ENCODE results near the gene SHKBP1.
"Not testable (repeated sequence)": the region's sequence is repeated elsewhere in the genome, so short reads cannot be mapped to it uniquely, and the experiment has no call there.

SHKBP1 gene

DNA sequence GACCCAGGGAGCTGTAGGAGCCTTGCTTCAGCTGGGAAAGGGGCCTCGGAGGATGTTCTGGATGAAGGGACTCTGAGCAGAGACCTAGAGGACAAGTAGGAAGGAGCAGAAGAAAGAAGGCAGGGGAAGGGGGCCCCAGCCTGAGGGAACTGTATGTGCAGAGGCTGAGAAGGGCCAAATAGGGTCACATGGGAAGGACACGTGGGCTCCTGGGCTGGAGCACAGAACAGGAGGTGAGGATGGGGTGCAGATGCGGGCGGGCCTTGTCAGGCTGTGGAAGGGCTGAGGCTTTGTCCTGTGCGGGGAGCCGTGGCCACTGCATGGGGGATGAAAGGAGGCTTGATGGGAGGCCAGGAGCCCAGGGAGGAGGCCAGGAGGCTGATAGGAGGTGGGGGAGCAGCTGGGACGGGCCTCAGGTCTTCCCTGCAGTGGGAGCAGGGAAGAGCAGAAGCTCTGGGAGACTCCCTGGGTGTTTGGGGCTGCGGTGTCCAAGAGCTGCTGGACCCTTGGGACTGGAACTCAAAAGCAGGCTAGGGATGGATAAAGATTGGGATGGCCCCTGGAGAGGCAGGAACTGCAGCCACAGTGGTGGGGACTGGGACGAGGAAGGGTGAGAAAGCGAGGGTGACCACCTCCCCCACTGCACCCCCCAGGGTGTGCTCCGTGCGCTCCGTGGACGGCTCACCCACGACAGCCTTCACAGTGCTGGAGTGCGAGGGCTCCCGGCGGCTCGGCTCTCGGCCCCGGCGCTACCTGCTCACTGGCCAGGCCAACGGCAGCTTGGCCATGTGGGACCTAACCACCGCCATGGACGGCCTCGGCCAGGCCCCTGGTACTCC lies 13.1 kb downstream of the SHKBP1 start:
- POLR2A ChIA-PET = no interaction called here
- CTCF ChIA-PET = no interaction called here
- no peak for DNase-seq (ENCODE audit: extremely low spot score)
- TF ChIP-seq ZNF384 (IDR thresholded peaks at IDR 0.05) = no peak
- TF ChIP-seq TARDBP (IDR thresholded peaks at IDR 0.05) = no peak
- no peak for TF ChIP-seq FOXM1 (IDR thresholded peaks at IDR 0.05; ENCODE audit: borderline replicate concordance)
- no peak for TF ChIP-seq SUZ12 (IDR thresholded peaks at IDR 0.05)
- no peak for TF ChIP-seq FOXA1 (IDR thresholded peaks at IDR 0.05)
- no peak for TF ChIP-seq SP1 (IDR thresholded peaks at IDR 0.05)
- no peak for TF ChIP-seq HDGF (IDR thresholded peaks at IDR 0.05; ENCODE audit: borderline replicate concordance)
- TF ChIP-seq, protein P1, sequence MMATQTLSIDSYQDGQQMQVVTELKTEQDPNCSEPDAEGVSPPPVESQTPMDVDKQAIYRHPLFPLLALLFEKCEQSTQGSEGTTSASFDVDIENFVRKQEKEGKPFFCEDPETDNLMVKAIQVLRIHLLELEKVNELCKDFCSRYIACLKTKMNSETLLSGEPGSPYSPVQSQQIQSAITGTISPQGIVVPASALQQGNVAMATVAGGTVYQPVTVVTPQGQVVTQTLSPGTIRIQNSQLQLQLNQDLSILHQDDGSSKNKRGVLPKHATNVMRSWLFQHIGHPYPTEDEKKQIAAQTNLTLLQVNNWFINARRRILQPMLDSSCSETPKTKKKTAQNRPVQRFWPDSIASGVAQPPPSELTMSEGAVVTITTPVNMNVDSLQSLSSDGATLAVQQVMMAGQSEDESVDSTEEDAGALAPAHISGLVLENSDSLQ (IDR thresholded peaks at IDR 0.05) = no peak
- TF ChIP-seq ARNT (IDR thresholded peaks at IDR 0.05) = no peak
- no peak for TF ChIP-seq FOXK2 (IDR thresholded peaks at IDR 0.05)
- no peak for TF ChIP-seq LEF1 (IDR thresholded peaks at IDR 0.05; ENCODE audit: borderline replicate concordance)
- no peak for TF ChIP-seq ELF4 (IDR thresholded peaks at IDR 0.05)
- no peak for TF ChIP-seq BHLHE40 (IDR thresholded peaks at IDR 0.05; ENCODE audit: borderline replicate concordance)
- no peak for TF ChIP-seq CTBP1 (IDR thresholded peaks at IDR 0.05; ENCODE audit: borderline replicate concordance)
- no peak for TF ChIP-seq NFRKB (IDR thresholded peaks at IDR 0.05)
- TF ChIP-seq L3MBTL2 (conservative IDR thresholded peaks at IDR 0.05) = no peak

DNA sequence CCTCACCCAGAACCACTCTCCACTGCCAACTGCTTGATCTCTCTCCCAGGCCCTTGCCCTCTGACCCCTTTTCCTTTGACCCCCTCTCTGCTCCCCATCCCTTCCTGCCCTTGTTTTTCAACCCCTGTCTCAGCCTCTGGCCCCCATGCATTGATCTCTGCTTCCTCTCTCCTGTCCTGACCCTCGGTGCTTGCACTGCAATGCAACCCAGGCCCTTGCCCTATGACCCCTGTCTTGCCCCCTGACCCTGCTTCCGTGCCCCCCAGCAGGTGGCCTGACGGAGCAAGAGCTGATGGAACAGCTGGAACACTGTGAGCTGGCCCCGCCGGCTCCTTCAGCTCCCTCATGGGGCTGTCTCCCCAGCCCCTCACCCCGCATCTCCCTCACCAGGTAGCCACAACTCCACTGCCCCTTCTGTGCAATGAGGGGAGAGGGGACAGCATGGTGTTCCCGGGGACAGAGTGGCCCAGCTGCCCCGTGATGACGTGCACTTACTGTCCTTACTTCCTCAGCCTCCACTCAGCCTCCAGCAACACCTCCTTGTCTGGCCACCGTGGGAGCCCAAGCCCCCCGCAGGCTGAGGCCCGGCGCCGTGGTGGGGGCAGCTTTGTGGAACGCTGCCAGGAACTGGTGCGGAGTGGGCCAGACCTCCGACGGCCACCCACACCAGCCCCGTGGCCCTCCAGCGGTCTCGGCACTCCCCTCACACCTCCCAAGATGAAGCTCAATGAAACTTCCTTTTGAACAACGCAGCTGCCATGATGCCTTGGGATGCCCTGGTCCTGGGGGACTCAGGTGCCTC lies 14.0 kb downstream of the SHKBP1 start:
- no peak for DNase-seq (ENCODE audit: extremely low spot score)
- TF ChIP-seq, protein P1 (IDR thresholded peaks at IDR 0.05) = no peak
- TF ChIP-seq L3MBTL2 (conservative IDR thresholded peaks at IDR 0.05) = no peak
- TF ChIP-seq HDGF (IDR thresholded peaks at IDR 0.05; ENCODE audit: borderline replicate concordance) = no peak
- no peak for TF ChIP-seq CTBP1 (IDR thresholded peaks at IDR 0.05; ENCODE audit: borderline replicate concordance)
- TF ChIP-seq SP1 (IDR thresholded peaks at IDR 0.05) = no peak
- TF ChIP-seq BHLHE40 (IDR thresholded peaks at IDR 0.05; ENCODE audit: borderline replicate concordance) = no peak
- no peak for TF ChIP-seq FOXK2 (IDR thresholded peaks at IDR 0.05)
- ChIA-PET CTCF (no interaction called here), POLR2A (no interaction called here)

DNA sequence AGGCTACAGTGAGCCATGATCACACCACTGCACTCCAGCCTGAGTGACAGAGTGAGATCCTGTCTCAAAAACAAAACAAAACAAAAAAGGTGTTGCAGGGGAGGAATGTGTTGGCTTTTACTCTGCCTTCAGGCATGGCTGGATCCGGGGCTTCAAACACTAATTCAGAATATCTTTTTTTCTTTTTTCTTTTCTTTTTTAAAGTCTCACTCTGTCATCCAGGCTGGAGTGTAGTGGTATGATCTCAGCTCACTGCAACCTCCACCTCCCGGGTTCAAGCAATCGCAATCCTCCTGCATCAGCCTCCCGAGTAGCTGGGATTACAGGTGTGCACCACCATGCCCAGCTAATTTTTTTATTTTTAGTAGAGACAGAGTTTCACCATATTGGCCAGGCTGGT lies 15.1 kb downstream of the SHKBP1 start:
- DNase-seq (ENCODE audit: extremely low spot score) = not testable (repeated sequence)
- ChIA-PET POLR2A (interaction anchor here (0.6 kb wide), 1 partner anchor 12 kb away, joined by 3 read pairs; no protein-coding TSS in a partner anchor), CTCF (interaction anchor here (0.6 kb wide), 1 partner anchor 621 kb away, joined by 3 read pairs; no protein-coding TSS in a partner anchor)

DNA sequence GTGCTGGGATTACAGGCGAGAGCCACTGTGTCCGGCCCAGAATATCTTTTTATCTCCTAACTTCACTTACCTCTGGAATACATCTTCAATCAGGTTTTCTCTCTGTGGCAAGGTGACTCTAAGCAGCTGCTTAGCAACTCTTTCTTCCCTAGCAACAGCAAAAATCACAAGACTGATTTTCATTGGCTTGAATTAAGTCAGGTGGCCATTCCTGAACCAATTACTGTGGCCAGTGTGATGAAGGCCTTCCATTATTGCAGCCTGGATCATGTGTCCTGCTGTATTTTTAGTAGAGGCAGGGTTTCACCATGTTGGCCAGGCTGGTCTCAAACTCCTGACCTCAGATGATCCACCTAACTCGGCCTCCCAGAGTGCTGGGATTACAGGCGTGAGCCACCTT lies 15.5 kb downstream of the SHKBP1 start:
- TF ChIP-seq FOXK2 (IDR thresholded peaks at IDR 0.05) = no peak
- no peak for TF ChIP-seq CTBP1 (IDR thresholded peaks at IDR 0.05; ENCODE audit: borderline replicate concordance)
- TF ChIP-seq FOXM1 (IDR thresholded peaks at IDR 0.05; ENCODE audit: borderline replicate concordance) = no peak
- no peak for TF ChIP-seq TARDBP (IDR thresholded peaks at IDR 0.05)
- no peak for TF ChIP-seq FOXA1 (IDR thresholded peaks at IDR 0.05)
- TF ChIP-seq SP1 (IDR thresholded peaks at IDR 0.05) = no peak
- no peak for TF ChIP-seq LEF1 (IDR thresholded peaks at IDR 0.05; ENCODE audit: borderline replicate concordance)
- no peak for TF ChIP-seq L3MBTL2 (conservative IDR thresholded peaks at IDR 0.05)
- no peak for TF ChIP-seq BHLHE40 (IDR thresholded peaks at IDR 0.05; ENCODE audit: borderline replicate concordance)
- TF ChIP-seq, protein P1 (IDR thresholded peaks at IDR 0.05) = no peak
- TF ChIP-seq SUZ12 (IDR thresholded peaks at IDR 0.05) = no peak
- TF ChIP-seq NFRKB (IDR thresholded peaks at IDR 0.05) = no peak
- TF ChIP-seq ARNT (IDR thresholded peaks at IDR 0.05) = no peak
- no peak for TF ChIP-seq ZNF384 (IDR thresholded peaks at IDR 0.05)
- no peak for TF ChIP-seq ELF4 (IDR thresholded peaks at IDR 0.05)
- no peak for TF ChIP-seq HDGF (IDR thresholded peaks at IDR 0.05; ENCODE audit: borderline replicate concordance)
- CTCF ChIA-PET = interaction anchor here (0.6 kb wide), 1 partner anchor 622 kb away, joined by 3 read pairs; no protein-coding TSS in a partner anchor
- DNase-seq (ENCODE audit: extremely low spot score) = no peak
- POLR2A ChIA-PET = interaction anchor here (0.6 kb wide), 1 partner anchor 13 kb away, joined by 3 read pairs; no protein-coding TSS in a partner anchor

DNA sequence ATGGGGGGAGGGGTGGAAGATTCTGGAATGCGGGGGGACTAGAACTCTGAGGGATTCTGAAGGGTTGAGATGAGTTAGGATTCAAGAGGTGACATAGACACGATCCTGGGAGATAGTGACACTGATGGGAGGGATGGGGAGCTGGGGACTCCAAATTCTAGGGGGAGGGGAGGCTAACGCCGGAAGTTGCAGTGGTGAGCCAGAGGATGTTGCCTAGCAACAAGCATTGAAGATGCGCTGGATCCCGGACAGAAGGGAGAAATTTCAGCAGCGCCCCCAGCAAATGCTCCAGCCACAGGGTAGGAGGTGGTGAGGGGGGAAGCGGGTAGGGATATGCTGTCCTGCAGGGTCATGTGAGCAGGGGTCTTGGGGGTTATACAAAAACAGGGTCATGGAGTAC lies 17.6 kb downstream of the SHKBP1 start:
- POLR2A ChIA-PET = interaction anchor here (1.4 kb wide), 2 partner anchors 15 to 23 kb away, joined by 5 read pairs; no protein-coding TSS in a partner anchor
- TF ChIP-seq NFRKB (IDR thresholded peaks at IDR 0.05) = no peak
- TF ChIP-seq L3MBTL2 (conservative IDR thresholded peaks at IDR 0.05) = no peak
- TF ChIP-seq SP1 (IDR thresholded peaks at IDR 0.05) = no peak
- TF ChIP-seq ZNF384 (IDR thresholded peaks at IDR 0.05) = no peak
- no peak for TF ChIP-seq HDGF (IDR thresholded peaks at IDR 0.05; ENCODE audit: borderline replicate concordance)
- TF ChIP-seq SUZ12 (IDR thresholded peaks at IDR 0.05) = no peak
- TF ChIP-seq, protein P1 (IDR thresholded peaks at IDR 0.05) = no peak
- no peak for TF ChIP-seq FOXM1 (IDR thresholded peaks at IDR 0.05; ENCODE audit: borderline replicate concordance)
- no peak for TF ChIP-seq FOXK2 (IDR thresholded peaks at IDR 0.05)
- no peak for TF ChIP-seq TARDBP (IDR thresholded peaks at IDR 0.05)
- no peak for TF ChIP-seq LEF1 (IDR thresholded peaks at IDR 0.05; ENCODE audit: borderline replicate concordance)
- TF ChIP-seq BHLHE40 (IDR thresholded peaks at IDR 0.05; ENCODE audit: borderline replicate concordance) = no peak
- TF ChIP-seq FOXA1 (IDR thresholded peaks at IDR 0.05) = no peak
- TF ChIP-seq CTBP1 (IDR thresholded peaks at IDR 0.05; ENCODE audit: borderline replicate concordance) = no peak
- no peak for TF ChIP-seq ELF4 (IDR thresholded peaks at IDR 0.05)
- TF ChIP-seq ARNT (IDR thresholded peaks at IDR 0.05) = no peak
- no peak for DNase-seq (ENCODE audit: extremely low spot score)
- CTCF ChIA-PET = no interaction called here

All from HEK293T (cell line).